Tibial nerve (tissue), 4 donors: ENCODE data around the gene TAF10. TPM values are rescaled to one million over a fixed set of nuclear protein-coding genes. Genes with fewer than 3 reads are reported as not detected.

ENCODE experiments used
- DNase-seq, 2 donors: peaks; one replicate each; pipeline ENCODE4 v3.0.0-alpha.2; 2019; ENCODE audit warnings: low spot score in 2 of 2
- H3K27ac ChIP-seq, 4 donors: fragments of 200-600 bp; sonication (generic) in 3 of 4; one replicate each; pipeline ENCODE4 v1.5.1; 2017 to 2019; ENCODE audit warnings: mild to moderate bottlenecking in 1 of 4
- H3K27me3 ChIP-seq, 2 donors: fragments of 200-600 bp; sonication (generic) in 1 of 2; one replicate each; pipeline versions ENCODE4 v1.5.1 to v1.6.0; 2017 to 2019
- H3K36me3 ChIP-seq, 3 donors: fragments of 200-600 bp; sonication (generic); one replicate each; pipeline ENCODE4 v1.5.1; 2018 to 2019
- H3K4me1 ChIP-seq, 4 donors: fragments of 200-600 bp; sonication (generic) in 3 of 4; one replicate each; pipeline ENCODE4 v1.5.1; 2017 to 2019
- H3K4me3 ChIP-seq, 4 donors: fragments of 200-600 bp; sonication (generic) in 3 of 4; one replicate each; pipeline ENCODE4 v1.5.1; 2017 to 2019; ENCODE audit warnings: mild to moderate bottlenecking in 1 of 4, moderate library complexity in 1 of 4
- H3K9me3 ChIP-seq, 4 donors: fragments of 200-600 bp; sonication (generic) in 3 of 4; one replicate each; pipeline ENCODE4 v1.5.1; 2017 to 2019
- CTCF ChIP-seq, 5 experiments: fragments of 200-600 bp in 3 of 5; fragments of 450-650 bp in 2 of 5; sonication (generic) in 3 of 5; IDR thresholded peaks; one replicate each; pipeline ENCODE4 v1.5.1; 2016 to 2019; ENCODE audit warnings: antibody characterized with exemption in 5 of 5, mild to moderate bottlenecking in 3 of 5, moderate library complexity in 2 of 5
- EP300 ChIP-seq, 2 donors: sonication (generic); formaldehyde crosslinking; IDR thresholded peaks; one replicate each; pipeline ENCODE4 v1.6.1; 2017; ENCODE audit warnings: antibody characterized with exemption in 2 of 2, mild to moderate bottlenecking in 1 of 2
- POLR2A ChIP-seq, 2 donors: fragments of 450-650 bp; IDR thresholded peaks; one replicate each; pipeline ENCODE4 v1.6.1; 2017; ENCODE audit warnings: antibody characterized with exemption in 2 of 2, mild to moderate bottlenecking in 2 of 2, moderate library complexity in 2 of 2
- WGBS, 2 donors: methylation state at CpG; one replicate each; pipeline ENCODE4 v1.1.5; 2018; 5-methylcytosine and 5-hydroxymethylcytosine counted together
- total RNA-seq, 4 donors: library from RNA; depleted of rRNA; stranded (reverse); fragments of >200 nt; gene quantifications; one replicate each; pipeline ENCODE4 v1.1.0, GENCODE V29; 2016

The TAF10 gene
- total RNA-seq, 4 donors from 2014 or later: 148 to 235 (median 155) TPM

GRCh38 chr11:6653656-6654055 lies 41.6 kb upstream of the TAF10 start:
- no peak for TF ChIP-seq EP300 (IDR thresholded peaks at IDR 0.05)
- no peak for TF ChIP-seq POLR2A (IDR thresholded peaks at IDR 0.05)
- DNase-seq: no peak
- Histone ChIP-seq H3K4me3 (no peak overlapping the region), H3K4me1 (peaks cover 0 to 37% (median 2%) of the 10 kb centered on the region in 4 donors), H3K27me3 (peaks cover 0 to 40% of the 10 kb centered on the region in 2 donors), H3K36me3 (no peaks in the 10 kb centered on the region), H3K9me3 (no peaks in the 10 kb centered on the region), H3K27ac (no peak overlapping the region)
- 75 to 80% methylated on average over 2 of the region's 2 CpGs for WGBS, 2 donors

GRCh38 chr11:6653097-6653496 lies 41.1 kb upstream of the TAF10 start:
- H3K9me3 ChIP-seq: no peaks in the 10 kb centered on the region
- no peak for DNase-seq
- H3K27ac ChIP-seq: no peak overlapping the region
- no peaks in the 10 kb centered on the region for H3K36me3 ChIP-seq
- 73 to 74% methylated on average over 1 of the region's 1 CpG for WGBS, 2 donors
- H3K4me1 ChIP-seq: peaks cover 0 to 43% (median 2%) of the 10 kb centered on the region in 4 donors
- TF ChIP-seq POLR2A (IDR thresholded peaks at IDR 0.05): no peak
- TF ChIP-seq EP300 (IDR thresholded peaks at IDR 0.05): no peak
- no peak for TF ChIP-seq CTCF (IDR thresholded peaks at IDR 0.05)
- no peak overlapping the region for H3K4me3 ChIP-seq
- H3K27me3 ChIP-seq: peaks cover 0 to 40% of the 10 kb centered on the region in 2 donors

- H3K36me3 ChIP-seq: no peaks in the 10 kb centered on the region
- no peak overlapping the region for H3K27ac ChIP-seq
- H3K4me1 ChIP-seq: peaks cover 0 to 52% (median 9%) of the 10 kb centered on the region in 4 donors
- no peak for DNase-seq
- TF ChIP-seq EP300 (IDR thresholded peaks at IDR 0.05): no peak
- no peak for TF ChIP-seq CTCF (IDR thresholded peaks at IDR 0.05)
- no peak for TF ChIP-seq POLR2A (IDR thresholded peaks at IDR 0.05)
- H3K27me3 ChIP-seq: peaks cover 0 to 37% of the 10 kb centered on the region in 2 donors
- WGBS, 2 donors: 68 to 74% methylated on average over 3 of the region's 3 CpGs
- no peaks in the 10 kb centered on the region for H3K9me3 ChIP-seq
- H3K4me3 ChIP-seq: no peak overlapping the region
These were observed 40.2 kb upstream of the TAF10 start for GRCh38 chr11:6652182-6652581.

GRCh38 chr11:6650980-6651379 lies 39.0 kb upstream of the TAF10 start:
- Histone ChIP-seq H3K27ac (no peak overlapping the region), H3K36me3 (no peaks in the 10 kb centered on the region), H3K9me3 (no peaks in the 10 kb centered on the region), H3K27me3 (peaks cover 0 to 31% of the 10 kb centered on the region in 2 donors), H3K4me3 (no peak overlapping the region), H3K4me1 (peaks cover 0 to 58% (median 21%) of the 10 kb centered on the region in 4 donors)
- 82% methylated on average over 6 of the region's 6 CpGs for WGBS, 2 donors
- no peak for DNase-seq
- no peak for TF ChIP-seq CTCF (IDR thresholded peaks at IDR 0.05)
- no peak for TF ChIP-seq EP300 (IDR thresholded peaks at IDR 0.05)
- TF ChIP-seq POLR2A (IDR thresholded peaks at IDR 0.05): no peak

- DNase-seq: no peak
- peaks cover 0 to 63% (median 29%) of the 10 kb centered on the region in 4 donors for H3K4me1 ChIP-seq
These were observed 38.1 kb upstream of the TAF10 start for GRCh38 chr11:6650104-6650503.

More at GRCh38 chr11:6650104-6650503, 38.1 kb upstream of the TAF10 start:
- TF ChIP-seq EP300 (IDR thresholded peaks at IDR 0.05) (no peak), CTCF (IDR thresholded peaks at IDR 0.05) (no peak), POLR2A (IDR thresholded peaks at IDR 0.05) (no peak)
- Histone ChIP-seq H3K9me3 (no peaks in the 10 kb centered on the region), H3K4me3 (no peak overlapping the region), H3K27ac (no peak overlapping the region), H3K36me3 (no peaks in the 10 kb centered on the region), H3K27me3 (peaks cover 0 to 33% of the 10 kb centered on the region in 2 donors)
